IMR-90 (cell line): ENCODE results near the gene STRN4.

Experiments used
- BHLHE40 ChIP-seq: fragments of 150-350 bp; IDR thresholded peaks from 2 replicates; pipeline ENCODE4 v1.6.1; 2016; ENCODE audit warnings: mild to moderate bottlenecking, low read depth, low read length
- POLR2A ChIP-seq: IDR thresholded peaks from 2 replicates; pipeline ENCODE4 v1.6.1; 2012; ENCODE audit warnings: mild to moderate bottlenecking, low read depth, low read length
- RAD21 ChIP-seq: IDR thresholded peaks from 2 replicates; pipeline ENCODE4 v1.6.1; 2012; ENCODE audit warnings: low read length, improper control_type of control experiment
- RCOR1 ChIP-seq: IDR thresholded peaks from 2 replicates; pipeline ENCODE4 v1.6.1; 2012; ENCODE audit warnings: mild to moderate bottlenecking, low read length, improper control_type of control experiment; ENCODE audit not compliant: insufficient replicate concordance
- RFX5 ChIP-seq: IDR thresholded peaks from 2 replicates; pipeline ENCODE4 v1.8.0; 2012; ENCODE audit warnings: low read depth, mild to moderate bottlenecking, low read length, moderate library complexity
- TF ChIP-seq, protein P1 (sequence below): conservative IDR thresholded peaks from 2 replicates; pipeline ENCODE4 v1.5.1; 2012; ENCODE audit warnings: mild to moderate bottlenecking, low read depth, low read length, improper control_type of control experiment

DNA sequence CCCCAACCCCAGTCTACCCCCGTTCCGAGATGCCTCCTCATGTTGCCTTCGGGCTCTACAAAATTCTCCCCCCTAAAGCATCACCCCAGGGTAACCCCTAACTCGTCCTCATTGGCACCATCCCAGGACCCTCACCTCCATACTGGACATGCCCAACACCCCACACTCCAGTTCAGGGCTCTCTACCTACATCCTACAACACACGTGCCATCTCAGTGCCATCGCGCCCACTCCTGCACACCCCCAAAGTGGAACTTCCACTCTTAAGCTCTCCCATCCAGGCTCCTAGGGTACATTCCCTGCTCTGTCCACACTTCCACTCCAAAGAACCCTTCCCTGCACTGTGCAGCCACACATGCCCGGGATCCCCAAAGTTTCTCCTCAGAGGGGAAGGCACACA, 1.2 kb downstream of the STRN4 start:
- TF ChIP-seq POLR2A (no peak), RFX5 (no peak), BHLHE40 (no peak), RAD21 (no peak), RCOR1 (no peak)
- TF ChIP-seq, protein P1, sequence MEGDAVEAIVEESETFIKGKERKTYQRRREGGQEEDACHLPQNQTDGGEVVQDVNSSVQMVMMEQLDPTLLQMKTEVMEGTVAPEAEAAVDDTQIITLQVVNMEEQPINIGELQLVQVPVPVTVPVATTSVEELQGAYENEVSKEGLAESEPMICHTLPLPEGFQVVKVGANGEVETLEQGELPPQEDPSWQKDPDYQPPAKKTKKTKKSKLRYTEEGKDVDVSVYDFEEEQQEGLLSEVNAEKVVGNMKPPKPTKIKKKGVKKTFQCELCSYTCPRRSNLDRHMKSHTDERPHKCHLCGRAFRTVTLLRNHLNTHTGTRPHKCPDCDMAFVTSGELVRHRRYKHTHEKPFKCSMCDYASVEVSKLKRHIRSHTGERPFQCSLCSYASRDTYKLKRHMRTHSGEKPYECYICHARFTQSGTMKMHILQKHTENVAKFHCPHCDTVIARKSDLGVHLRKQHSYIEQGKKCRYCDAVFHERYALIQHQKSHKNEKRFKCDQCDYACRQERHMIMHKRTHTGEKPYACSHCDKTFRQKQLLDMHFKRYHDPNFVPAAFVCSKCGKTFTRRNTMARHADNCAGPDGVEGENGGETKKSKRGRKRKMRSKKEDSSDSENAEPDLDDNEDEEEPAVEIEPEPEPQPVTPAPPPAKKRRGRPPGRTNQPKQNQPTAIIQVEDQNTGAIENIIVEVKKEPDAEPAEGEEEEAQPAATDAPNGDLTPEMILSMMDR: no peak
